Activated CD4-positive, CD25-positive, alpha-beta regulatory T cell treated with anti-CD3 and anti-CD28 coated beads, Interleukin-2, amount 50 U/mL, for 16 hours (primary cell): Measurements from ENCODE around the gene ATP5IF1.

Experiments used
- DNase-seq: peaks from one replicate; pipeline ENCODE4 v3.0.0-alpha.2; 2020; ENCODE audit warnings: low read depth, low spot score

ATP5IF1 gene

DNA sequence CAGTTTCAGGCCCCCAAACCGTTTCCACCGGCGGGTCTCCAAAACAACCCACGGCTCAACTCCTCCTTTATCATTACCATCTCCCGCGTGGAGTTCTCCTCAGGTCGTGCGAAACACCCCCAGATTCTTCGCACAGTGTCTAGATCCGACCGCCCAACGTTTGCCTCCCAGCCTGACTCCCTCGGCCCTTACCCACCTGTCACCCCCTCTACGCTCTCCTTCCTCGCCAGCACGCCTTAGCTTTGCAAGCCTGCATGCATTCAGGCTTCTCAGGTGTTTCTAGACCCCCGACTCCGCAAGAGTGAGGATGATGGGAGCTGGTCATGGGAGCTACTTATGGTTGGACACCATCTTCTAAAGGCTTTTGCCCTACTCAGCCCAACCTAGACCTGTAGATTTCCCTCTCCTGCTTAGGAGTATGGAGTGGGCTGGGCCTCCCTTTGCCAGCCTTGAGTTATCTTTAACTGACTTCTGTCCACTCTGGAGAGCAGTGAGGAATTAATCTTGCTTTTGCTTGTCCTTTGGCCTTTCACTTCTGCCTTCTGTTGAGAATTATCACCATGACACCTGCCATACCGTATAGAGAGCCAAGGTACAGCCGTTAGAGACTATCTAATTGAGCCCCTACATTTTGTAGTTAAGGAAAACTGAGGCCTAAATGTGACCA, 865 bp downstream of the ATP5IF1 start:
- no peak for DNase-seq

DNA sequence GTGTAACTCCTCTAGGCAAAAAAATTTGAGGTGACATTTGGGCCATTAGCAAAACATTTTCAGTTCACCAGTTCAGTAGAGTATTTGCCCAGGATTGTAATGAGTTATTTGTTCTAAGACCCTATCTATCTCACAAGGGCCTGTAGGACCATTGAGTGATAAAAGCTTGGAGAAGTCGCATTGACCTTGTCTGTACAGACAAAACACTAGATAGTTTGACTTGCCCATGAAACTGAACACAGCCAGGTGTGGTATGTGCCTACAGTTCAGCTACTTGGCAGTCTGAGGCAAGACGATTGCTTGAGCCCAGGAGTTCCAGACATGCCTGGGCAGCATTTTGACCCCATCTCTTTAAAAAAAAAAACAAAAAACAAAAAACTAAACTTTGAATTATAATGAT, 3.1 kb downstream of the ATP5IF1 start:
- no peak for DNase-seq

DNA sequence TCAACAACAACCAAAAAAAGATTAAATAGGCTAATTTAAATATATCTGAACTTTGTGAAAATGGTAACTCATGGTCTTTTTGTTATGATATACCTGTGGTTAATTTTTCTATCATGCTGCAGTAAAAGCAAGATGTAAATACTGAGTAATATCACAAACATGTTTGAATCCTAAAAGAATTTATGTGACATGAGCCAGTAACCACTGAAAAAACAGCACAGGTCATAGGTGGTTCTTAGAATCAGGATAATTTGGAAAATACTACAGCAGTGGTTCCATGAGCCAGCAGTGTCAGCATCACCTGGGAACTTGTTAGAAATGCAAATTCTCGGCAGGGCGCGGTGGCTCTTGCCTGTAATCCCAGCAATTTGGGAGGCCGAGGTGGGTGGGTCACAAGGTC, 4.1 kb downstream of the ATP5IF1 start:
- no peak for DNase-seq

DNA sequence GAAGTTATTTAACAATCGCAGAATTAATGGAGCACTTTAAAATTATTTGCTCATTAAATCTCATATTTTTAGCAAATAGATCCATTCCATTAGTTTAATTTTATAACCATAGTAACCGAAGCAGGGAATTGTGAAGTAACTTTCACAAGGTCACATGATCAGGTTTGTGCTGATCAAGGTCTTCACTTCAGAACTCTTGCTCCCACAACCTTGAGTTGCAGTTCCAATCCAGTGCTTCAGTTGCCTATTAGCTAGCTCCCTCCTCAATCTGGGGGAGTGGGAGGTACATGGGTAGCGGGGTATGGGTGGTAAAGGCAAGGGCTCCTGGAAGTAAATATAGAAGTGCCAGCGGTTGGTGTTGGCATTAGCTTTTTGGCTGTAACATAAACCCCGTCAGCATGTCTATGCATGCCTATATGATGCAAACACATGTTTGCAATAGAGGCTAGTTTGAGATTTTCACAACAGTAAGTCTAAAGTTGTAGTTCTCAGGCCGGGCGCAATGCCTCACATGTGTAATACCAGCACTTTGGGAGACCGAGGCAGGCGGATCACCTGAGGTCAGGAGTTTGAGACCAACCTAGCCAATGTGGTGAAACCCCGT, 5.8 kb downstream of the ATP5IF1 start:
- no peak for DNase-seq

DNA sequence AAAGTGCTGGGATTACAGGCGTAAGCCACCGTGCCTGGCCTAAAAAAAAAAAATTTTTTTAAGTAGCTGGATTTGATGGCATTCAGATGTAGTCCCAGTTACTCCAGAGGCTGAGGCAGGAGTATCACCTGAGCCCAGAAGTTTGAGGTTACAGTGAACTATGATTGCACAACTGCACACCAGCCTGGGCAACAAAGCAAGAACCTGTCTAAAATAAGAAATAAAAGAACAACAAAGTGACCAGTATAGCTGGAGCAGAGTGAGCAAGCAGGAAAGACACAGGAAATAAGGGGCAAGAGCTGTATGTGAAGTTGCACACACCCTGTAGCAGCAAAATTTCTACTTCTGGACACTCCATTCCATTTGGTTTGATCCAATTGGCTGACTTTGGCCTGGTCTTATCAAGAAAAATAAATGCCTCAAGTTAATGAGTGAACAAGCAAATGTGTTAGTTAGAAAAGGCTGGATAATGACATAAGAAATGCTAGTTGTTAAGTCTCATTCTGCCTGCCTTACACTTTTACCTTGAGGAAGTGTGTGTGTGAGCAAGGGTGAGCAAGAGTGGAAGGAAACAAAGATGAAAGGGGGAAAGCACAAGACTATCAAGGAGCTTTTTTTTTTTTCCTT, 7.9 kb downstream of the ATP5IF1 start:
- DNase-seq = no peak

DNA sequence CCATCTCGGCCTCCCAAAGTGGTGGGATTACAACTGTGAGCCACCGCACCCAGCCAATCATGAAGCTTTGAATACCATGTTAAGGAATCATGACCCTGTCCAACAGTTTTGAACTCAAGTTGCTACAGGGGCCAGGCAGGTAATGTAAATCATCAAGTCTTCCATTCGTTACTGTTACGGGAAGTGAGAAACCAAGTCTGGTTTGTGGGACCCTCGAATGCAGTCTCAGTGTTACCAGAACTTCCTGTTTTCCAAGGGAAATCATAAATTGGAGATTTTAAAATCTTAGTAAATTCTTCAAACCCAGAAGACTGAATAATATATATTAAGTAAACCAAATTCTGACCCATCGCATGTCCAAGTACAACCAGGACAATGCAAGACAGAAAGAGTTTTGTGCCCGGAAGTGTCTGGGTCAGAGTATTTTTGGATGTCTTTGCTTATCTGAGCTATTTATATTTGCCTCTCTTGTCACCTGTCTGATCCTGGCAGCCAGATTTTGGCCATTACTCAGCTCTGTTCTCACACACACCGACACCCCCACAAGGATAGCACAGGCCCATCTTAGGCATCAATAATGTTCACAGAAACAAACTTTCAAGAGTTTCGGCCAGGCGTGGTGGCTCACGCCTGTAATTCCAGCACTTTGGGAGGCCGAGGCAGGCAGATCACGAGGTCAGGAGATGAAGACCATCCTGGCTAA, 8.8 kb downstream of the ATP5IF1 start:
- no peak for DNase-seq

DNA sequence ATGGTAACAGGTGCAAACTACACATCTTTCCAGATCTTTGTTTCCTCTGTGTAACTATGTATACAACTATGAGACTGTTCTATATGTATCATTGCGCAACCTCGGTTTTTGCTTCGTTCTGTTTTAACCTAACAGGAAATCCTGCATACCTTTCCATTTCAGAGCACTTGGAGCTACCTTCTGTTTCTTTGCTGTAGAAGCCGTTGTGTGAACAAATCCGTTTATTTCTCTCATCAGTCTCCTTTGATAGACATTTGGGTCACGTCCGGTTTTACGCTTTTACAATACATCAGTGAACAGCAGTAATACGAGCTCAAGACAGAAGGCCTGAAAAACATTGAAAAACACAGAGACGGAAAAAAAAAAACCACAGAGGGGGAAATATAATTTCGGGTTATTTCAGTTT, 10.5 kb downstream of the ATP5IF1 start:
- DNase-seq = peak; percentile 21

DNA sequence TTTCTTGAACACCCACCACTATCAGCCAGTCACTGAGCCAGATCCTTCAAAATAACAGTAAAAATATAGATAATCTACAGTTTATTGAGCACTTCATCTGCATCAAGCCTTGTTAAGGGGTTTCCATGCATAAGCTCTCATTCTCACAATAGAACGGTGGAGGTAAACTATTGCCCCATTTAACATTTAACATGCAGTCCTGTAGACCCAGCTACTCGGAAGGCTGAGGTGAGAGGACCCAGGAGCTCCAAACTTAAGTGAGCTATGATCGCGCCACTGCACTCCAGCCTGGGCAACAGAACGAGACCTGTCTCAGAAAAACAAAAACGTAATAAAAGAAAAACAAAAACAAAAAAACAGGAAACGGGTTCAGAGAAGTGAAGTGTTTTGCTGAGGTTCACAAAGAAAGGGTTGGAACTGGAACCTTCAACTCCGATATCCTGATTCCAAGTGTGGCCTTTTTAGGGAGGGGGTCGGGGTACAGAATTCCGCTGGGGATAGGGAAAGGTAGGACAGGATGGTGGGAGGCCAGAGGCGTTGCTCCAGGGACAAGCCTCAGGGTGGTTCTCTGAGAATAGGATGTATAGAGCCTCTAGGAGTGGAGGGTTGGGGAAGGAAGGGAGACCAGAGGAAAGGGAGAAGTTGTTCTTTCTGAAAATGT, 11.8 kb downstream of the ATP5IF1 start:
- no peak for DNase-seq

DNA sequence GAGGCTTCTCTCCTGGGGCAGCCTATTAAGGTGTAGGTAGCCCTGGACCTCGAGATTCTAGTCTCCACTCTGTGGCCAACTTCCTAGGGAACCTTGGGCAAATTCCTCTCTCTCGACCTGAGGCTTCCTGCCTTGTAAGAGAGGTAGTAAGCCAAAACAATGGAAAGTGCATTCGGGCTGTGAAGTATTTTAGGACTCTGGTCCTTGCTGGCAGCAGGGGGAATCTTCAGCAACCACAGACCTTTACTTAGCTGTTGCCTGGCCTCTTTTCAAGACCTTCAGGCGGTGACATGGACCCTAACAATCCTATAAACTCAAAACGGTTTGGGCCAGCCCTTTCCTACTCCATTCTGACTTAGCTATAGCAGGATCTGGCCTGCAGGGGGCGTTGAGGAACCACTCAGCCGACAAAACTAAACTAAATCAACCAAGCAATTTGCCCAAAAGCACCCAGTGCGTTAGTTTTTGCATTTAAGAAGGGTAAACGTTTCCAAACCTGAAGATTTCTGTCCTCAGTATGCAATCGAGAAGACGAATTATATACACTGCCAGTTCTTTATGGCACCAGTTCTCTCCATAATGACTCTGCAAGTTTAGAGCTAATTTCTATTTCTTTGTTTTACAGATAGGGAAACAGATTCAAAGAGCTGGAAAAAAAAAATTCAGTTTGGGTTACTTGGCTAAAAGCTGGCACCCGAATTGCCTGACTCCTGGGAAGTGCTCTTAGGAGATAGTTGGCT, 12.5 kb downstream of the ATP5IF1 start:
- peak; percentile 73 for DNase-seq

DNA sequence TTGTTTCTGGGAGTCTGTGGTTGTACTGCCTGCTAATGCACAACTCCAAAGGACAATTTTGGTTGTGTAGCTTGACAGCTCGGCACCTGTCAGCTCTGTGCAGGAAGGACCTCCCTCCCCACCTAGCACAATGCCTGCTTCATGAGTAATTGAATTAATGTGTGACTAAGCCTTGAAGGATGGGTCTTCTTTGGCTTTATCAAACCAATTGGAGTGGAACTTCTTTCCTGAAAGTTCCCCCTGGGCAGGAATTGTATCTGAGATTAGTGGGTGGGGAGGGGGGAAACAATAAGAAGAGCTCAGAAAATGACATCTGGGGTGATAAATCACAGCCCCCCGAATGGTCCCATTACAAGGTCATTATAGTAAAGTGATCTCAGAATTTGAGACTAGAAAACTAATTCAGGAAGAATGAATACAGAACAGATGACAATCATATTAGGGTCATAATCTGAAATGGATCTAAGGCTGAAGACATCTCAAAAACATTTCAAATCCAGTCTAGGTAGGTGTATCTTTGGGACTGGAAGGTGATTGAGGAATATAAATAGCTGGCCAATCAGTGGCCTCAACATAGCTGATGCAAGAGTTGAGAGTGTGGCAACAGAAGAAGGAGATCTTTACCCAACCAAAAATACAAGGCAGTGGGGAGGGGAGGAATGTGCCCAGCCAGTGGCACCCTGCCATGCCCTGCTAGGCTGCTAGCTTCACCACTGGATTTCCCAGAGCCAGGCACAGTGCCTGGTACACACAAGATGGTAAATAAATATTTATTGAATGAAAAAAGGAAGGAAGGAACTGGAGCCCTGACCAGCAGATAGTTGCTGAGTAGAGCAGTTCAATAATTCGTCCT, 13.3 kb downstream of the ATP5IF1 start:
- DNase-seq = no peak

DNA sequence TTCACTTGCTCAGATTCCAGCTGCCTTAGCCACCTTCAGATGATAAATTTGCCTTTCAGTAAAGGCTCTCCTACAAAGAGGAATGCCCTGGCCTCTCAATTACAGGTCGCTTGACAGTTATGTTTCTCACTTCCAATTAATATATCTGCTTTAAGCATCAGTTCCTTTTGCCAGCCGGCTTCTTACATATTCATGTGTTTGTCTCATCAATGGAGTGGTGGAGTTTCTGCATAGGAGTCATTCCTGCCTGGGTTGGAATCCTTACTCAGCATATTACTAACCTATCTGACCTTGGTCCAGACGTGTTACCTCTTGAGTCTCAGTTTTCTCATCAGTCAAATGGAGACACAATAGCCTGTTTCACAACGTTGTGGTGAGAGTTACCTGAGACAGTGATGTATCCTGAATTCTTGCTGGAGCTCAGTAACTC, 14.0 kb downstream of the ATP5IF1 start:
- no peak for DNase-seq

DNA sequence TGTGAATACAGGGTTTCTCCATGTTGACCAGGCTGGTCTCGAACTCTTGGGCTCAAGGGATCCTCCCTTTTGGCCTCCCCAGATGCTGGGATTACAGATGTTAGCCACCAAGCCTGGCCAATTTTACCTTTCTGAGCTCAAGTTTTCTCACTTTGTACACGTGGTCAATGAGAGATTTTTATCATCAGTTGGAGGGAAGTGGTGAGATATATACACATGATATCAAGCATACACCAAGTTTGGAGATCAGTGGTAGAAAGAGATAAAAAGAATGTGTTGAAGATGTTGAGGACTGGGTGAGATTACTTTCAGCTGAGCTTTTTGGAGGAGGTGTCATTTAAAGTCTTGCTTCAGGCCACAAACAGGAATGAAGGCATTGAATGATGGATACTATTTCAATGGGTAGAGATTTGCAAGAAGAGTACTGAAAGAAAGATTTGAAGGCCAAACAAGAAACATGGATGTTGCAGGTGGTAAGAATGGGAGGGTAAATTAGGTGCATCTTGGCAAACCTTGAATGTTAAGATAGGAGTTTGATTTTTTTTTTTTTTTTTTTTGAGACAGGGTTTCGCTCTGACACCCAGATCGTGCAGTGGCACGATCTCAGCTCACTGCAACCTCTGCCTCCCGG, 20.4 kb downstream of the ATP5IF1 start:
- DNase-seq = no peak

DNA sequence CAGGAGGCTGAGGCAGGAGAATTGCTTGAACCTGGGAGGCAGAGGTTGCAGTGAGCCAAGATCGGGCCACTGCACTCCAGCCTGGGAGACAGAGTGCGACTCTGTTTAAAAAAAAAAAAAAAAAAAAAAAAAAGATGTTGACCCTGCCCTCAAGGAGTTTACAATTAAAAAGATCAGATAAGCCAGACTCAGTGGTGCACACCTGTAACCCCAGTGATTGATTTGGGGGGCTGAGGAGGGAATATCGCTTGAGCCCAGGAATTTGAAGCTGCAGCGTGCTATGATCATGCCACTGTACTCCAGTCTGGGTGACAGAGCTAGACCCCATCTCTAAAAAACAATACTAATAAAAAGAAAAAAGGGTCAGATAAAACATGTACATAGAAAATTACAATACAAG, 21.8 kb downstream of the ATP5IF1 start:
- no peak for DNase-seq

DNA sequence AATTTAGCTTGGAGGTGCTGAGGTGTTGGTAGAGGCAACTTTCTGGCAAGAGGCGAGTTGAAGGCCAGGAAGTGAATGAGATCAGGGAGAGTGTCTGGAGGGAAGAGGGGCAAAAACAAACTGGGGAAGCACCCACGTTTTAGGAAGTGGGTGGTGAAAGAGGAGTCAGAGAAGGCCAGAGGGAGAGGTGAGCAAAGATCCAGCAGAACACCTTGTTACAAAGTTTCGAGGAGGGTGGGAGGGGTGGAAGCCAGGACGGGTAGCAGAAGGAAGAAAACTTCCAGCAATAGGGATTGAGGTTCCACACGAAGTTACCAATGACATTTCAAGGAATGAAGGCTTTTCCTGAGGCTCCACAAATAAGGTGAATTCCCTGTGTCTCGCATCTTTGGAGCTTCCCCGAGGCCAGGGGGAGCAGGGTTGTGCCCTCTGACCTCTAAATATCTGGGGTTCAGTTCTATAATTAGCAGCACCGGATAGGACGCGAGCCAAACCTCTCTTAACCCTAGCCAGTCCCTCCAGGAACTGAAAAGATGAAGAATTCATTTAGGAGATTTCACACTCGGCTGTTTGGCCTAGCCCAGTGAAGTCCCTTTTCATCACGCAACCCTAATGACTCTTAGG, 22.8 kb downstream of the ATP5IF1 start:
- no peak for DNase-seq

DNA sequence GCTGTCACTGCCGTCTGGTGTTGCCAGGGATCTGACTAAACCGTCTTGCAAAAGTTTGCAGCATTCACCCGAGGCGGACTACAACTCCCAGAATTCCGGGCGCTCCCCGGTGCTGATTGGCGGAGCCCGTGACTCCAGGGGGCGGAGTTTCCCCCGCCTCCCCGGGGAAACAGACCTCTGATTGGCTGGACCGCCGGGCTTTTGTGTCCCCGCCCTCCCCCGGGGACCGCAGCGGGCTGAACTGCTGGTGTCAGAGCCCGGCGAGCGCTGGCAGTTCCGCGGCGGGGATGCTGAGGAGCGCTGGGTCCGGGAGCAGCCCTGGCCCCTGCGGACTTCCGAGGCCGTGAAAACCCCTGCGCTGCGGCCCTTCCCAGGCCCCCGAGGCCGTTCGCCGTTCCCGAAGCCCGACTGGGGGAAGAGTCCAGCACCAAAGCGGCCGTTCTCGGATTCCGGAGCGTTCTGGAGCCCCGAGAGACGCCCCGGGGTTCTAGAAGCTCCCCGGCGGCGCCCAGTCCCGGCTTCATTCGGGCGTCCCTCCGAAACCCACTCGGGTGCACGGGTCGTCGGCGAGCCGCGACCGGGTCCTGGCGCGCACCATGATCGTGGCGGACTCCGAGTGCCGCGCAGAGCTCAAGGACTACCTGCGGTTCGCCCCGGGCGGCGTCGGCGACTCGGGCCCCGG, 23.5 kb downstream of the ATP5IF1 start, which contains the start of gene SESN2:
Gene SESN2, plus strand, starts transcription at position 267 of the 682 bp plus-strand sequence. Its CDS starts 330 bp downstream, at position 597.
- peak; percentile 99 for DNase-seq

DNA sequence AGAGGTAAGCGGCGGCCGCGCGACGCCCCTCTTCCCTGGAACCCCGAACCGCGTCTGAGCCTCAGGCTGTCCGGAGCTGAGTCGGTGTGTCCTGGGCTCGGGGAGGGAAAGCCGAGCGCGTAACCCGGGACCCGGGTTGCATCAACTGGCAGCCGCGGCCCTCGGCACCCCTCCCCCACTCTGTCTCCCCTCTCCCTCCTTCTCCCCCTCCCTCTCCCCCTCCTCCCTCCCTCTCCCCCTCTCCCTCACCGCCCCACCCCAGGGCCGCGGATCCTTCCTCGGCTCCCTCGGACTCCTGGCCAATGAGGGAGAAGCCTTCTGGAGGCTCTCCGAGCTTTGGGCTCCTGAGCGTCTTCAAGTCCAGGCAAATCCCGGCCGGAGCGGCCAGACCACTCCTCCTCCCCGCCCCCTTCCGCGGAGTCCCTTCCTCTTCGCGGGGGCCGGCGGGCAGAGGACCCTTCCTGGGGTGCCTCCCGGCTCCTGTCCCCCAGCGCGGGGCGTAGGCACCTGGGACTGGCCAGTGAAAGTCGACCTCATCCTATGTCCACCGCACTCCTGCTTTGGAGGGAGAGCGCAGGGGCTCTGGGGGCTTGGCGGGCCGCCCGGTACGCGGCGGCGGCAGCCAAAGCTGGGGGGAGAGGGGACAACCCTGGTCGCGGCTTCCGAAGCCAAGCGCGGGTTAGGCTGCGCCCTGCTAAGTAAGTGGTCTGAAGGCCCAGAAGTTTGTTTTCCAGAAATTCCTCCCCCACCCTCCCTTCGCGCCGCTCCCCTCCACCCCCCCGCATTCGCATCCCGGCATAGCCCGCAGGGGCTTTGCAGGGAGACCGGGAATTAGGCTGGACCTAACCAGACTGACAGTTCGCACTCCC, 24.2 kb downstream of the ATP5IF1 start:
- no peak for DNase-seq

DNA sequence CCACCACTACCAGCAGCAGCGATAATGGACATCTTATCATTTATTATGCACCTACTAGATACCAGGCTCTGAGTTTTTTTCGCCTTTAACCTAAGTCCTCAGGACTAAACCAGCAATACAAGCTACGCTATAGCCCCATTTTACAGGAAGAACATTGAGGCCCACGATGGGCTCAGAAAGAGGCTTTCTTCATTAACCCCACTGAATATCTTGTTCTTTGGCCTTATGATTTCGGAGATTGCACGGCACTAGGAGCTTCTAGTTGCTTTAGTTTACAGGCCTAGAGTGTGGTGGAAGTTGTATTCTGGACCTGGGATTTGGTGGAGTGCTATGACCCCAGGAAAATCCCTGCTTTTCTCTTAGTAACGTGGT, 24.9 kb downstream of the ATP5IF1 start:
- DNase-seq = no peak

DNA sequence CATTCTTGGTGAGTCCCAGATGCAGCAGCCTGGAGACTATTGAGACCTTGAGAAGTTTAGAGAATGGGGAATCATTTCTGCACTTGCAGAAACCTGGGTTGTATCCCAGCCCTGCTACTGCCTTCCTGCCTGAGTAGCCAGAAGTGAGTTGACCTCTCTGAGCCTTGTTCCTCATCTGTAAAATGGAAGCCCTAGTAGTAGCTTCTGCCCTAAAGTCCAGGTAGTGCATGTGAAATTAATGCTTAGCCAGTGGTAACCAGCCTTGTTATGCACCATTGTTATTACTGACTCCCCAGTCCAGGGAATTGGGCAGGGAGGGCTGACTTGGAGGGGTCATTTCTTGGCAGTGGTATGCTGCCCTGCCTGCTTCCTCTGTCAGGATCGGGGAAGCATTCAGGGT, 29.0 kb downstream of the ATP5IF1 start:
- no peak for DNase-seq
